Aortic smooth muscle cell (primary cell): Measurements from ENCODE around the gene KYAT1. TPM values are rescaled to one million over a fixed set of nuclear protein-coding genes. Genes with fewer than 3 reads are reported as not detected.

ENCODE experiments used
- total RNA-seq: library from RNA; depleted of rRNA; stranded (reverse); fragments of >200 nt; gene quantifications from 2 replicates; pipeline ENCODE4 v1.2.3, GENCODE V29; 2014

Gene KYAT1
- 7.6 and 10.3 TPM in 2 replicates for total RNA-seq

DNA sequence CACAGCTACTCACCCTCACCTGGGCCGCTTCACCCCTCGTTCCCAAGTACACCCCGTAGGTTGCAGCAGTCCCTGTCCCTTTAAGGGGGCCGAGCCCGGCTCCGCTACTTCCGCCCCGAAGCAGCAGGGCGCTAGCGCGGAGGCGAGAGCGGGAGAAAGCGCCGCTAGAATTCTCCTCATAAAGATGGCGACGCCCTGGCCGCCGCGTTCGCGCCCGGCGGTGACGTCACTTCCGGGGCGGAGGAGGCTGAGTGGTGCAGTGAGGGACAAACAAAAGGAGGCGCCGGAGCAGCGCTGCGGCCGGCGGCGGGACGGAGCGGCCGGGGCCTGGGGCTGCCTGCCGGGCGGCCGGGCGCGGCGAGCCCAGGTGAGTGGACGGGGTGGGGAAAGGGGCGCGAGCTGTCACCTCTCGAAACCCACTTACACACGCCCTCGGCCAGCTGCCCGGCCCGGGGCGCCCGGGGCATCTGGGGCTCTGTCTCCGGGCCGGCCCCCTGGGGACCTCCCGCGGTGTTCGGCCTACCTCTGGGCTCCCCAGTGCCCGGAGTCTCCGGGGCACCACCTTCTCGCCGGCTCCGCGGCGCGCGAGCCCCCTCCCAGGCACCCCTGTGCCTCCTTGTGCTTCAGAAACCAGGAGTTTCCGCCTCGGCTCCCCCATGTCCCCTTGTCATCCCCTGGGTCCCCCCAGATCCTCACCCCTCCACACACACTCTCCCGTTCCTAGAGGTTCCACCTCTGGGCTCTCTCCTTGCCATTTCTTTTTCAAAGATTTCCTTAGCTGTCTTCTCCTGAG, at the start of gene KYAT1, which contains the start of gene LRRC8A:
Gene KYAT1 (minus strand): TSS at position 67 of the 793 bp plus-strand sequence. CDS start 36,545 bp downstream, outside the sequence.
Gene LRRC8A (plus strand): TSS at position 250 of the 793 bp plus-strand sequence. CDS start 25,032 bp downstream, outside the sequence.

DNA sequence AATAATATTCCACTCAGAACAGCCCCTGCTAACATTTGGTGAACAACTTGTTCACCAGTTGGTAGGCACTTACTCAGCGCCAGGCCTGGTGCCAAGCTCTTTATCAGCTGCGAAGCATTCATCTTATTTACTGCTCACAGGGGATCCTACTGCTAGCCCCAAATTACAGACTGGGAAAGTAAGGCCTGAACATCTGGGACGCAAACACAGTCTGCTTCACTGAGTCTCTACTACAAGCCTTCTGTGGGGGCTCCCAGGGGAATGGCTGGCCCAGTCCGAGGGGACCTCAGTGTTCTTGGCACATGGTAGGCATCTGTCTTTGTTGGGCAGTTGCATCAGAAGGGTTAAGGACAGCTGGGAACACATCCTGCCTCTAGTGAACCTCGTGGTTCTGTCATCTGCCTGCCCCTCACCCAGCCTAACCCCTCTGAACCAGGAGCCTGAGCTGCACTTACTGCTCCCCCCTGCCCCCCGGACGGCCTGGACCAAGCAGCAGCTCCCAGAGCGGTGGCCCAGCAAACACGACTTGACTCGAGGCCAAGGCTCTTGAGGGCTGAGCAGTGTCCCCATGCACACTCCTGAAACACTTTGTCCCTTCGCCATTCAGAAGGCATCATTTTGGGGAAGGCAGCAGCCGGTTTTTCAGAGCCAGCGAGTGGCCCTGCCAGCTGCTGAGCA, 38.8 kb upstream of the KYAT1 start, which contains the start of gene PHYHD1:
Gene PHYHD1 (plus strand): TSS at position 602 of the 678 bp plus-strand sequence. CDS start 1,342 bp downstream, outside the sequence.

DNA sequence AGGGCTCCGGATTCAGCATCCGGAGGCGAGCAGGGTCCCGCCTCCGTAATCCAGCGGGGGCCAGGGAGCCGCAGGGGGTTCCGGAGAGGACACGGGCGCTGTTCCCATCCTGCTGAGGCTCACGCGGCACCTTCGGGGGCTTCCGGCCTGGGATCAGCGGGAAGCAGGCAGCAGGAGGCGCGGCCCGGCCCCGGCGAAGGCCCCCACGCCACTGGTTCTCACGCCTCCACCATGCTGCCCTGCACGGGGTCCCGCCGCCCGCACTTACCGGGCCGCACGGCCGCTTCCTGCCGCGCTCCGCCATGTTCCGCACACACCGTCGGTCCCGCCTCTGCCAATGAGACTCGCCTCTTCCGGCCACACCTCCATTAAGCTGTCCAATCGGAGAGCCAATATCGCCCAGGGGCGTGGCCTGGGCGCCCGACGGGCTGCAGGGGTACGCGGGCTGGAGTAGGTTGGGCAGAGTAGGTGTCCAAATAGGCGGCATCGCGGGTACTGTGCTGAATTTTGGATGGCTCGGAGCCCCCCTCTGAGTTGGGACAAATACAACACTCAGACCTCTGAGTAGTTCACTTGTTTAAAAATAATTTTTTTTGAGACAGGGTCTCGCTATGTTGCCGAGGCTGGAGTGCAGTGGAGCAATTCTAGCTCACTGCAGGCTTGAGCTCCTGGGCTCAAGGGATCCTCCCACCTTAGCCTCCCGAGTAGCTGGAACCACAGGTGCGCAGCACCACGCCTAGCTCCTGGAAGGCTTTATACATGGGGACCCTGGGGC, 52.1 kb downstream of the KYAT1 start, which contains the start of gene SPOUT1:
Gene SPOUT1 (minus strand): TSS at position 318 of the 775 bp plus-strand sequence. CDS start 14 bp downstream, at position 304.

DNA sequence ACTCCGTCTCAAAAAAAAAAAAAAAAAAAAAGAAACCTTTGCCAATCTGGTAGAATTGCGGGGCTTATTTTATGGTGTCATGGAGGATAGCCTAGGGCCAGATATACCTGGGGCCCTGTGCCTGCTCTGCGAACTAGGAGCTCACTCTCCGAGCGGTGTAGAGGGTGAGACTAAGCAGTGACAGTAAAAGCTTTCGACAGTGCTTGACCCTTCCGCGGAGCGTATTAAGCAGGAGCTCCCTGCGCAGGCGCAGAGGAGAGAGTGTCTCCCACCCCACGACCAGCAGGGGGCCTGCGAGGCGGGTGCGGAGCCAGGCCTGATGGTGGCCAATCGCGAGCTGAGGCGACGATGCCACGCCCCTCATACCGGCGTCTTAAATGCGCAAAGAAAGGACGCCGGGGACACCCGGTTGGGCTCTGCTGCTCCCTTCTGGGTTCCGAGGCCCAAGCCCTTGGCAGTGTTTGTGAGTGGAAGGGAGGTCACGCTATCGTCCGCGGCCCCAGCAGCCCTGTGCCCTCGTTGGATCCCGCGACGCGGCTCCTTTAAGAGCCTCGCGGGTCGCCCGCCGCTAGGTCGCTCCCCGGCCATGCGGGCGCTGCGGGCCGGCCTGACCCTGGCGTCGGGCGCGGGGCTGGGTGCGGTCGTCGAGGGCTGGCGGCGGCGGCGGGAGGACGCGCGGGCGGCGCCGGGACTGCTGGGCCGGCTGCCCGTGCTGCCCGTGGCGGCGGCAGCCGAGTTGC, 63.5 kb downstream of the KYAT1 start, which contains the start of gene ENDOG:
Gene ENDOG (plus strand): TSS at position 402 of the 740 bp plus-strand sequence. CDS start 185 bp downstream, at position 587.

DNA sequence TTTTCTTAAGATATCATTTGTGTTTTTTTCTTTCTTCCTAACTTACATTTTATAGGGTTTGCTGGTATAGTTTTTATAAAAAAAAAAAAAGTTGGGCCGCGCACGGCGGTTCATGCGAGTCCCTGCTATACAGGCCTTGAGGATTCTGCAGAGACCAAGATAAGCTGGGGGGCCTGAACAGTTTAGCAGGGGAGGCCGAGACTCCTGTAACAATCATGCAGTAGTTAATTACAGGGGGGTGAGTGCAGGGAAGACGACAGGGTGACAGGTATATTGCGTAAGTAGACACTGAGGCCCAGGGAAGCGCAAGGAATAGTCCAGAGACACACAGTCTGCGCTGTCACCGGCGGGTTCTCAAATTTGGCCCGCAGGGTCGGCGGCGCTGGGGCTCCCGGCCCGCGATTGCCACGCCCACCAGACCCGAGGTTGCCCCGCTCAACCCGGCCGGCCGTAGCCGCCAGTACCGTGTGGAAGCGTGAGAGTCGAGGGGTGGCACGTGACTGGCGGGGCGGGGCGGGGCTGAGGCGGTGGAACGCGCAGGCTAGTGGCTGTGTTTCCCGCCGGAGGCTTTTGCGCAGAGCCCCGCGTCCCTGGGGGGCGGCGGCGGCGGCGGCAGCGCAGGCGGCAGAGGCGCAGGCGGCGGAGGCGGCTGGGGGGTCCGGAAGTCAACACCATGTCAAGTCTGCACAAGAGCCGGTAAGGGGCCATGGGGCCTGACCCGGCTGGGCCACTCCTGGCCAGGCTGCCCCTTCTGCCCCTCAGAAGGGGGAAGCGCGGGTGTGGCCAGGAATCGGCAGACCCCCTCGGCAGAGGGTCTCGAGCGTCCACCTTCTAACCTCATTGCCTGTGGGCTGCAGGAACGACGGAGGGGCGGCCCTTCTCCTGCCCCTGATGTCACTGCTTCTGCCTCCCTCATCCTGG, 94.8 kb downstream of the KYAT1 start, which contains the start of gene TBC1D13:
Gene TBC1D13 (plus strand): TSS at position 573 of the 921 bp plus-strand sequence. CDS start 101 bp downstream, at position 674.

Other genes starting within 250 kb of the KYAT1 start
- gene DYNC2I2, start 225.1 kb downstream of the KYAT1 start, total RNA-seq = 56.8 and 67.6 TPM in 2 replicates
- 652 and 693 TPM in 2 replicates for gene SET, start 192.7 kb downstream of the KYAT1 start, total RNA-seq
- 2.8 TPM in 2 replicates for gene PKN3, start 179.4 kb downstream of the KYAT1 start, total RNA-seq
- gene ZDHHC12, start 157.8 kb downstream of the KYAT1 start, total RNA-seq = 23.3 and 27.0 TPM in 2 replicates
- 16.4 and 22.1 TPM in 2 replicates for gene ZER1, start 110.0 kb downstream of the KYAT1 start, total RNA-seq
- 10.2 and 10.9 TPM in 2 replicates for gene TBC1D13, start 94.7 kb downstream of the KYAT1 start, total RNA-seq
- gene ENDOG, start 63.5 kb downstream of the KYAT1 start, total RNA-seq = 18.5 and 29.1 TPM in 2 replicates
- 9.7 and 12.4 TPM in 2 replicates for gene SPOUT1, start 52.2 kb downstream of the KYAT1 start, total RNA-seq
- 64.7 and 65.5 TPM in 2 replicates for gene LRRC8A, start 183 bp upstream of the KYAT1 start, total RNA-seq
- gene PHYHD1, start 39.0 kb upstream of the KYAT1 start, total RNA-seq = 5.7 and 9.8 TPM in 2 replicates
- 28.4 and 30.3 TPM in 2 replicates for gene DOLK, start 65.7 kb upstream of the KYAT1 start, total RNA-seq
- 28.2 and 44.8 TPM in 2 replicates for gene NUP188, start 65.7 kb upstream of the KYAT1 start, total RNA-seq
- 33.4 and 38.2 TPM in 2 replicates for gene SH3GLB2, start 146.4 kb upstream of the KYAT1 start, total RNA-seq
- gene MIGA2, start 154.7 kb upstream of the KYAT1 start, total RNA-seq = 20.1 and 22.7 TPM in 2 replicates
- 8.6 and 8.7 TPM in 2 replicates for gene DOLPP1, start 199.2 kb upstream of the KYAT1 start, total RNA-seq
- gene CRAT, start 228.8 kb upstream of the KYAT1 start, total RNA-seq = 45.2 and 46.9 TPM in 2 replicates
- 173 and 176 TPM in 2 replicates for gene PTPA, start 229.5 kb upstream of the KYAT1 start, total RNA-seq